Esophagus mucosa (tissue), 1 donor: Measurements from ENCODE around the gene CCNT1. TPM values are rescaled to one million over a fixed set of nuclear protein-coding genes. Genes with fewer than 3 reads are reported as not detected.
"Not testable (repeated sequence)": the region's sequence is repeated elsewhere in the genome, so short reads cannot be mapped to it uniquely, and the experiment has no call there.

Experiments
- ATAC-seq: fragments of 200-7000 bp; cut with Tn5 transposase; one replicate; pipeline ENCODE4 v1.9.1; 2020
- total RNA-seq: library from RNA; stranded (reverse); gene quantifications from one replicate; pipeline ENCODE4 v1.2.4, GENCODE V29; 2023
- donor health status: DM: yes; HTN: yes; CAD: no.

Gene CCNT1
- total RNA-seq, 1 donor from 2014 or later: 17.9 TPM

DNA sequence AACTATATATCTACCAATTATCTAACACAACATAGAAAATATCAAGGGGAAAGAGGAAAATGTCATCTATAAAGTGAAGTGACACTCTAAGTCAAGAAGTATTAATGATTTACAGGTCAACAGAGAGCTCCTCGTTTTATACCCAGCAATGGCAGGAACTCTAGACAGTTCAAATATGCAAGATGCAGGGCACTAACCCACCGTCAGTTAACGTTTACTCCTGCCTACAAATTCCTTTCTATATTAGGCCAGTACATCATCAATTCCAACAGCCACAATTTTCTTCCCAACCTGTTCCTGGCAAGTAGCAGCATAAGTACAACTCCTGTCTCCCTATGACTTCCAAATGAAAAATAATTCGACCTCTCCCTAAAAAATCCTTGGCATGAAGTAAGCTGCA is 25.5 kb downstream of the CCNT1 start:
- ATAC-seq: no peak

DNA sequence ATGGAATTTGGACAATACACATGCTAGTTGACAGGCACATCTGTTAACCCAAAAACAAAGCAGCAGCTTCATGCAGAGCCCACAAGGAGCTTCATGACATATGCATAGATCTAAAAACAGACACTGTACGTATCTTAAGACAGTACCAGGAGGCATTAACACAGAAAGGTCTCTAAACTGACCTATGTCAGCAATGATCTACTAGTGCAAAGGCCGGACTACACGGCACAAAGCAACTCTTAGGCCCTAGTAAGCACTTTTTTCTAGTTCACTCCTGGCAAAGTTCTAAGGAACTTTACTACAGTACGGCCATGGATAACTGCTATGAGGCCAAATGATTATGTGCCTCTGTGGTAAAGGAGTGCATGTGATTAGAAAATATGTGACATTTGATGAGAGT is 26.1 kb downstream of the CCNT1 start:
- no peak for ATAC-seq

DNA sequence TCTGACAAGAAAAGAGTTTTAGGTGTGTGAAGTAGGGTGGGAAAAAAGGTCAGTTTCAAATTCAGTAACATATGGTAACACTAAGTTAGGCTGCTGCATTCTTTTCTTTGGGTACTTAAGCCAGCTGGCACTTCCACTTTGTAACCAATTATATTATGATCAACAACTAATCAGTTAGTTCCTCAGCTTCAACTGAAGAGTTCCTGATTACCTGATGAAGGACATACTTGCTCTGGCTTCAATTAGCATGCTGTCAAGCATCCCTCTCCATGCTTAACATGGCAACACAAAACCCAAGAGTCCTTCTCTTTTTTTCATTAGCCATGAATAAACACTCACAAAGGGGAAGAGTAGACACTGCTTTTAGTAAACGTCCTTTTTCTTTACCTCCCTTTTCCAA is 27.7 kb downstream of the CCNT1 start:
- no peak for ATAC-seq

DNA sequence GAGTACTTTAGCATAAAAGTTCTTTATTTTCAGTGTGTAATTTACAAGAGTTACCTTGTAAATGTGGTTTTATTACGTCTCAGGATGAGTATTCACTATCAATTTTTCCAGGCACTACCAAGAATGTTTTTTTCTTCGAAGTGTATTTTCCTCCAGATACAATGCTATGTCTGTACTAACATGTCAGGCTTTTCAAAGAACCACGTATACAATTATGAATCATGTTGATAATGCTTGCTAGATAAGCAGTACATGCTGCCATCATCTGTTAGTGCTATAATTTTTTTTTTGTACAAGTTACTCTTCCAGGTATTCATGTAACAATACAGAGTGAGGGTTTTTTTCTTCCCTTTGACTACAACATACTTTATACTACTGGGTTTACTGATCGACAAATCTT is 28.9 kb downstream of the CCNT1 start:
- no peak for ATAC-seq

DNA sequence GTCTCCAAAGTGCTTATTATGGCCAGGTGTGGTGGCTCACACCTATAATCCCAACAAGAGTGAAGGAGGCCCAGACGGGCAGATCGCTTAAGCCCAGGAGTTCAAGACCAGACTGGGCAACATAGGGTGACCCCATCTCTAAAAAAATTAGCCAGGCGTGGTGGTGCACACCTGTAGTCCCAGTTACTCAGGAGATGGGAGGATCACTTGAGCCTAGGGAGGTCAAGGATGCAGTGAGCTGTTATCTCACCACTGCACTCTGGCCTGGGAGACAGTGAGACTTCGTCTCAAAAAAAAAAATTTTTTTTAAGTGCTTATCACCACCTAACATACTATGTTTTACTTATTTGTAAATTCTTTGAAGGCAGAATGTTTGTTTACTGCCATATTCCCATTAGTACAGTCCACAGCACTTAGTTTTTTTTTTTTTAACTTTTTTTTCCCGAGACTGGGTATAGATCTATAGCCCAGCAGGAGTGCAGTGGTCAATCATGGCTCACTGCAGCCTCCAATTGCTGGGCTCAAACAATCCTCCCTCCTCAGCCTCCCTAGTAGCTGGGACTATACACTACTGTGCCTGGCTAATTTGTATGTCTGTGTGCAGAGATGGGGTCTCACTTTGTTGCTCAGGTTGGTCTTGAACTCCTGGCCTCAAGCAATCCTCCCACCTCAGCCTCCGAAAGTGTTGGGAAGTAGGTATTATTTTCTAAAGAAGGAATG is 29.7 kb downstream of the CCNT1 start:
- no peak for ATAC-seq

DNA sequence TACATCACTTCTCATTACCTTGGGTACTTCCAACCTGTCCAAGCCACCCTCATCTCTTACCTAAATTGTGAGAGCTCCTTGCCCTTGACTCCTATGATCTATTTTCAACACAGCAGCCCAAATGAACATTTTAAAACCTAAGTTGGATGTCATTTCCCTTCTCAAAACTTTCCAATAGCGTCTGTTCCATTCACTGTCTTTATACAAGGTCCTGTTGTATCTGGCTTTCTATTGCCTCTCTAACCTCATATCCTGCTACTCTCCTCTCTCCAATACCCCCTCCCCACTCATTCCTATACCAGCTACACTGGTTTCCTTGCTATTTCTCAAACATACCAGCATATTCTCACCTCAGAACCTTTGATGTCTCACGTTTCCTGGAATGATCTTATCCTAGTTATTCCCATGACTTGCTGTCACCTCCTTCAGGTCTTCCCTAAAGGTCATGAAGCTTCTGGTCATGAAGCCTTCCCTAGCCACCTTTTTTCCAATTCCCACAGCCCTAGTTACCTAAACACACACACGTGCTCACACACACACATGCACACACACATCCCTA is 30.4 kb downstream of the CCNT1 start:
- ATAC-seq: no peak

DNA sequence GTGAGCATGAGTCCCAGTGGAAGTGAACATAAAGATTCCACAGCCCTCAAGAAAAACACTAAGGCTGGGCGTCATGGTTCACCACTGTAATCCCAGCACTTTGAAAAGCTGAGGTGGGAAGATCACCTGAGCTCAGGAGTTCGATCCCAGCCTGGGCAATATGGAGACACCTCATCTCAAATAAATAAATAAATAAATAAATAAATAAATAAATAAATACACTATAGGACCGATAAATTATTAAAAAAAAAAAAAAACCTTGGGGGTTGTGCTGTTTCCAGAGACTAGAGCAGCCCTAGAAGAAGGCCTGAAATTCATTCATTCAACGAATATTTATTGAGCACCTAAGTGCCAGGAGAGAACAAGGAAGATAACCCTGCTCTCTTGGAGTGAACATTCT is 33.0 kb downstream of the CCNT1 start:
- ATAC-seq: no peak

DNA sequence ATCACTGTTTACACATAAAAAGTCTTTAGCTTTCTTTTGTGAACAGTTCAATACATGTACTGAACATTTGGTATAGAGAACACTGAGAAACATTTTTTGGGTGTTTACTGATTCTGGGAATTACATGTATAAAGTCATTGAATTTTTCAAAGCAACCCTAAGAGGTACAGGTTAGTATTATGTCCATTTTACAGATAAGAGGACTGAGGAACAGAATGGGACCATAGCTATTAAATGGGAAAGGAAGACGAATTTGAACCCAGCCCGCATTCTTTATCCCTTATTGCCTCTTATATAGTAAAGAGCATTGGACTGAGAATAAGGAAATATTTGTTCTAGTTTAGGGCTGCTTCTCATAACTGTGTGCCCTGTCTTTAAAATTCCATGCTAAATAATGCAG is 33.6 kb downstream of the CCNT1 start:
- no peak for ATAC-seq

DNA sequence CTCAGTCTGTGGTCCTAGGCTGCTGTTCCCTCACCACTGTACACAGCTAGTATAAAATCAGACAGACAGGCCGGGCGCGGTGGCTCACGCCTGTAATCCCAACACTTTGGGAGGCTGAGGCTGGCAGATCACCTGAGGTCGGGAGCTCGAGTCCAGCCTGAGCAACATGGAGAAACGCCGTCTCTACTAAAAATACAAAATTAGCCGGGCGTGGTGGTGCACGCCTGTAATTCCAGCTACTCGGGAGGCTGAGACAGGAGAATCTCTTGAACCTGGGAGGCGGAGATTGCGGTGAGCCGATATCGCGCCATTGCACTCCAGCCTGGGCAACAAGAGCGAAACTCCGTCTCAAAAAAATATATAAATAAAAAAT is 34.0 kb downstream of the CCNT1 start:
- ATAC-seq: not testable (repeated sequence)

DNA sequence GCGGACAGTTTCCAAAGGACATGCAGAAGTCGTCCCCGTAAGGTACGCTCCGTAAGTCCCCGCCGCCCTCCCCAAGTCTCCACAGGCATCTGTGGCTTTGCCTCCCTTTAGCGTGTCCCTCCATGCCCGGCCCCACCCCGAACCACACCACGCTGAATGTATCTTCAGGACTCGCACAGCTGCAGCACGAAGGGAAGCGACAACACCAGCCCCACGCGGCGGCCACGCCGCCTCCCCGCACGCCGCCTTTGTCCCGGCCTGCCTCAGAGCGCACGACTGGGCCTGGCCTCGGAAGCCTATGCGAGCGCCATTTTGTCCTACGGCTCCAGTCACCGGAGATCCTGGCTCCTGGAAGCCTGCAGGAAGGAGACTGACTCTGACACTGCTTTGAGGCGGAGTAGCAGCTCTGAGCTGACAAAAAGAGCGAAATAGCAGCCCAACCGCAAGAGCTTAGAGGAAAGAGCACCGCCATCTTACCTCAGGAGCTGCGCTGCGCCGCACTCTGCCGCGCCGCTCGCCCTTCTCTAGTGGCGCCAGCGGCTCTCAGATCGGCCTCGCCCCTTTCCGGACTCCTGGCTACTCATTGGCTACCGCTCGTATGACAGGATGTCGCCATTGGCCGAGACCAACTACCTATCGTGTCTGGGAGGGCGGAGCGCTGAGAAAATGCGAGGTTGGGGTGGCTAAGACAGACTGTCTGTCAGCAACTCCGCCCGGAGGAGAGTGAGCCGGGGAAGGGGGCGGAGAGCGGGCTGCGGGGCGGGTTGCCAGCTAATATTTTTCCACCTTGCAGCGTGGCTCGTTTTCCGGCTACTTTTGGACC is 34.6 kb downstream of the CCNT1 start, which contains the start of gene KANSL2:
Gene KANSL2, minus strand, starts transcription at position 529 of the 823 bp plus-strand sequence. CDS start 606 bp downstream, outside the sequence.
- peak; percentile 99 for ATAC-seq

DNA sequence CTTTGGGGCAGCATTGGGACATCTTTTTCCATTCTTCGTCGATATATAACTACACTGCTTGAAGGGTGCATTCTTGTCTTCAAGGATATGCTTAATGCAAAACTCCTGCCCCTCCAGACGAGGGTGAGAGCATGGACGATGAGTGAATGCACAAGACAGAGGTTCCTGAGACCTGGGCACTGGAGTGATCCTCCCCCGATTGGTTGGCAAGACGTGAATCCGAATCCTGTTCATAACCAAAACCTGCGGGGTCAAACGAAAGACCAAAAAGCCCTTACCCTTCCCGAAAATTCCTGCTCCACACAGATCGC is 35.2 kb downstream of the CCNT1 start:
- no peak for ATAC-seq

DNA sequence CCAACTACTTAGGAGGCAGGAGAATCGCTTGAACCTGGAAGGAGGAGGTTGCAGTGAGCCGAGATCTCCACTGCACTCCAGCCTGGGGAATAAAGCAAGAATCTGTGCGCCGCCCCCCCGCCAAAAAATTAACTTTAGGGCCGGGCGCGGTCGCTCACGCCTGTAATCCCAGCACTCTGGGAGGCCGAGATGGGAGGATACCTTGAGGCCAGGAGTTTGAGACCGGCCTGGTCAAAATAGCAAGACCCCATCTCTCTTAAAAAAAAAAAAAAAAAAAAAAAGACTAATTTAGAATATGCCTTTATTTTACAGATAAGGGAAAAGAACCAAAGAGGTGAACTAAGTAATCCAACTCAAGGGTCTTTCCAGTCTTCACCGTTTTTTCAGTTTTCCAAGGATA is 35.6 kb downstream of the CCNT1 start:
- no peak for ATAC-seq

DNA sequence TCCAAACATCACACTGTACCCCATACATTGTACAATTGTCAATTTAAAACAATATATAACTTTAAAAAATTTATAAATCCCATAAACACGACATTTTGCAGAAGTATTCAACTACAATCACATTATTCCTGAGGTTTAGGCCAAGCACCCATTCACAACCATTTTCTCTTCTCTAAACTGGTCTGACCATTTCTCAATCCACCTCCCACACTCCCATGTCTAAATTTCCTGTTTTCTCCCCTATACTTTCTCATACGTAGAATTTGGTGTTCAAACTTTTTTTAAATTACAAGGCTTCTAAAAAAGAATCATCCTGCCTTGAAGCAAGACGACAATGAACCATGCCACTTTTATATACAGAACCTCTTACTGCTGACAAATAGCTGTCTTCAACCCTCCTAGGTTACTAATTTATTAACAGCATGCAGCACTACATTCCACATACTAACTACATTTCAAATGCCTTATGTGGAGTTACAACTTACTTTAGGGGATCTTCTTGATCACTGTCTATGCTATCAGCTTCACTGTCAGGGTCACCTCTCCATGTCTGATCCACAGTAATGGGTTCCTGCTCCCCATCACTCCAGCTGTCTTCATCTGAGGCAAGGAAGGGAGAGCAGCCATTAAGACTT is 37.8 kb downstream of the CCNT1 start:
- no peak for ATAC-seq

DNA sequence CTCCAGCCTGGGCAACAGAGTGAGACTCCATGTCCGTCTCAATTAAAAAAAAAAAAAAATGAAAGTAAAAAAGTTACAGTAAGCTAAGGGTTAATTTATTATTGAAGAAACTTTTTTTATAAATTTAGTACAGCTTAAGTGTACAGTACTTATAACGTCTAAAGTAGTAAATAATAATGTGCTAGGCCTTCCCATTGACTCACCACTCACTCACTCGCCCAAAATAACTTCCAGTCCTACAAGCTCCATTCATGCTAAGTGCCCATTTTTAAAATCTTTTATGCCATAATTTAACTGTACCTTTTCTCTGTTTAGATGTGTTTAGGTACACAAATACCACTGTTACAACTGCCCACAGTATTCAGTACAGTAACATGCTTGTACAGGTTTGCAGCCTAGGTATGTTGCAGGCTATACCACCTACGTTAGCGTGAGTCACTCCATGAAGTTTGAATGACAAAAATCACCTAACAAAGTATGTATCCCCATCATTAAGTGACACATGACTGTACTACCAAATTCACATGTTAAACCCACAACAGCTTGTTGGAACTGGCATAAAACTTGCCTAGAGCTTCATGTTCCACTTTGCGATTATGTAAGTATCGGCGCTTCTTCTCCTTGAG is 45.2 kb downstream of the CCNT1 start:
- ATAC-seq: peak; percentile 95

DNA sequence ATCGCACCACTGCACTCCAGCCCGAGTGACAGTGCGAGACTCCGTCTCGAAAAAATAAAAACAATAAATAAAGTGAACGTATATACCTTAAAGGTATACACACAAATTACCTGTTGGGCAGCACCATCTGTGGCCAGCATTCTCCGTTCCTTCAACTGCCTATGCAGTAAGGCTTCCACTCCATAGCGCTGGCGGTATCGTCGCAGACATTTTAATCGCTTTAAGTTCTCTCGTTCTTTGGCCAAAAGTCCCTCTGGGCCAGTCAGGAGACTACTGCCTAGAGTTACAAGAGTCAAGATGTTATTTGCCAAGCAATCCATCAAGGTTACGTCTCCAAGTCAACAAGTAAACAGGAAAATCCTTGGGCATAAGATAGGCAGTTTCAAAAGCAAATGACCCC is 47.5 kb downstream of the CCNT1 start:
- ATAC-seq: no peak

DNA sequence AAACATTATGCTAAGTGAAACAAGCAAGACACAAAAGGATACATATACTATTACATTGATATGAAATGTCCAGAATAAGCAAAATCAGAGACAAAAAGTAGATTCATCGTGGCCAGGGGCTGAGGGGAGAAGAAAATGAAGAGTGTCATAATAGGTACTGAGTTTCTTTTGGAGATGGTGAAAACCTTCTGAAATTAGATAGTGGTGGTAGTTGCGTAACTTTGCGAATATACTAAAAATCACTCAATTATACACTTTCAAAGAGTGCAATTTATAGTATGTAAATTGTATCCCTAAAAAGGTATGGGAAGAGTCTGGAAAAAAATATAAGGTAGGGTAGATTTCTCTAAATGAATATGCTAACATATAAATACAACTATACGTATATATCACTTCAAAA is 56.6 kb downstream of the CCNT1 start:
- ATAC-seq: no peak

DNA sequence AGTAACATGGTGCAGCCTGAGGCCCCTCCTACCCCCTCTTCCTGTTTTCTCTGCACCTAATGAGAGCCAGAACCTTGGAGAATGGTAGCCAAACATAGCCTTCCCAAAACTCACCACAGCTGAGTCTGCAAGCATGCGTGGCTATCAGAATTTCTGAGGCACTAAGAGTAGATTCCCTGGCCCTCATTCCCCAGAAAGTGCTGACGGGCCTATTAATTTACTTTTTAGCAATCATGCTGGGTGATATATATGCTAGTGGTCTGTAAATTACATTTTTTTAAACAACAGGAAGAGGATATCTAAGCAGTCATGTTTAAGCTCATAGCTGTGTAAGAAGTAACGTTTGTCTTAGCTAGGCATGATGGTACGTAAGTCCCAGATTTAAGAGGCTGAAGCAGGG is 64.8 kb downstream of the CCNT1 start:
- ATAC-seq: no peak

DNA sequence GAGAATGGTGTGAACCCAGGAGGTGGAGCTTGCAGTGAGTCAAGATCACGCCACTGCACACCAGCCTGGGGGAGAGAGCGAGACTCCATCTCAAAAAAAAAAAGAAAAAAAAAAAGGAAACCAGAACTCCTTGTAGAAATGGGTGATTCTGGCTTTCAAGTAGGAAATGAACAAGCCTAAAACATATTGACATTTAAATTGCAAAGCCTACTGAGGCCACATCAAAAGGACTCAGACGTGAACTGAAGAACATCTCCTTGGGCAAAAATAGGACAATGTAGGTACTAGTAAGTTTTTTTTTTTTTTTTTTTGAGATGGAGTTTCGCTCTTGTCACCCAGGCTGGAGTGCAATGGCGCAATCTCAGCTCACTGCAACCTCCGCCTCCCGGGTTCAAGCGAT is 71.2 kb downstream of the CCNT1 start:
- ATAC-seq: not testable (repeated sequence)

DNA sequence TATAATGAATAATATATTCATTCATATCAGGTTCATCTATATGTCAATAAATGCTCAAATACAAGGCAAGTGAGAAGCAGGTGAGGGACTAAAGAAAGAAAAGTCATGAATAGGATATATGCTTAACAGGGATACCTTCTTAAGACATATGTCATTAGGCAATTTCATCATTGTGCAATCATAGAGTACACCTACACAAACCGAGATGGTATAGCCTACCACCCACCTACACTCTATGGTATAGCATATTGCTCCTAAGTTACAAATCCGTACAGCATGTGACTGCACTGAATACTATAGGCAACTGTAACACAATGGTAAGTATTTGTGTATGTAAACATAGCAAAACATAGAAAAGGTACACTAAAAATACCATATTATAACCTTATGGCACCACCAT is 73.5 kb downstream of the CCNT1 start:
- no peak for ATAC-seq

DNA sequence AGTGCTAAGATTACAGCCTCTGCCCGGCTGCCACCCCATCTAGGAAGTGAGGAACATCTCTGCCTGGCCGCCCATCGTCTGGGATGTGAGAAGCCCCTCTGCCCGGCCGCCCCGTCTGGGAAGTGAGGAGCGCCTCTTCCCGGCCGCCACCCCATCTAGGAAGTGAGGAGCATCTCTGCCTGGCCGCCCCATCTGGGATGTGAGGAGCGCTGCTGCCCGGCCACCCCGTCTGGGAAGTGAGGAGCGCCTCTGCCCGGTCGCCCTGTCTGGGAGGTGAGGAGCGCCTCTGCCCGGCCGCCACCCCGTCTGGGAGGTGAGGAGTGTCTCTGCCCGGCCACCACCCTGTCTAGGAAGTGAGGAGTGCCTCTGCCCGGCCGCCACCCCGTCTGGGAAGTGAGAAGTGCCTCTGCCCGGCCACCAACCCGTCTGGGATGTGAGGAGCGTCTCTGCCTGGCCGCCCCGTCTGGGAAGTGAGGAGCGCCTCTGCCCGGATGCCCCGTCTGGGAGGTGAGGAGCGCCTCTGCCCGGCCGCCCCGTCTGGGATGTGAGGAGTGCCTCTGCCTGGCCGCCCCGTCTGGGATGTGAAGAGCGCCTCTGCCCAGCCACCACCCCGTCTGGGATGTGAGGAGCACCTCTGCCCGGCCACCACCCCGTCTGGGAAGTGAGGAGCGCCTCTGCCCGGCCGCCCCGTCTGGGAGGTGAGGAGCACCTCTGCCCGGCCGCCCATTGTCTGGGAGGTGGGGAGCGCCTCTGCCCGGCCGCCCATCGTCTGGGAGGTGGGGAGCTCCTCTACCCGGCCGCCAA is 74.6 kb downstream of the CCNT1 start:
- not testable (repeated sequence) for ATAC-seq

DNA sequence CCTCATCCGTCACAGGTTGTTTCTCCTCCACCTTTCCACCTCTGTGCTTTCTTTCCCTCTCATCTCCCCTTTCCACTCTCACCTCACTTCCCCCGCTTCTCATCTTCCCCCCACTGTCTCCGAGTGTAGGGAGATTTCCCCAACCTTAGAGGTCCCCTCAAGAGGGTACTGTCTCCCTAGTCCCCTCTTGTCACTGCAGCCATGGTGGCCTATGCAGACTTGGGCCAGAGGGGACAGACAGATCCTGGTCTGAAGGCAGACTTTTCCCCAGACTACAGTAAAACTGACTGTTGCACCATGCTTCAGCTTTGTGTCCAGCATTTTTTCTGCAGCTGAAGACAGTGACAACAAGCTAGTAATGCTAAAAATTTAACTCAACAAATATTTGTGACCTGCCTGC is 75.7 kb downstream of the CCNT1 start:
- ATAC-seq: no peak

DNA sequence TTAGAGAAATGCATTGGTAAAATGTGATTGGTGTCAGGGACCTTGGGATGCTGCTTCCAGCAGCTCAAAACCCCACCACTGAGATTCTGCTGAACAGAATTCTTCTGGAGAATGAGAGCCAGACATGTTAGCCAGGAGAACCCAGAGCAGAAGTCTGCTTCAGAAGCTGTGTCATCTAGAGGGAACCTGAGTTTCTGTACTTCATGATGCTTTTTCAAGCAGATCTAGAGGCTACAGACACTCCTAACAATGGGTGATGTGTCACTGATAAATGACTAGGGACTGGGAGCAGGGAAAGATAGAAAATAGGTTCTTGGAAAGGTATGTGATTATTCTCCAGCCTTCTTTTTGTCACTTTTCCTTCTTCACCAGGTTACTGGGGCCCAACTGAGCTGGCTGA is 76.1 kb downstream of the CCNT1 start:
- no peak for ATAC-seq
